Activated T-cell treated with anti-CD3 and anti-CD28 coated beads, Interleukin-2, amount 50 U/mL, for 4 hours (primary cell): ENCODE results near the gene BLMH. TPM values are rescaled to one million over a fixed set of nuclear protein-coding genes. Genes with fewer than 3 reads are reported as not detected.

ENCODE experiments used
- ATAC-seq, 2 donors: fragments of 200-7000 bp; cut with Tn5 transposase; one replicate each; pipeline ENCODE4 v1.10.0; 2021
- DNase-seq: peaks from one replicate; pipeline ENCODE4 v3.0.0-alpha.2; 2020
- H3K27me3 Mint-ChIP-seq: one replicate; pipeline ENCODE4 v1.8.0; 2021; ENCODE audit warnings: low read depth, mixed read lengths
- H3K36me3 Mint-ChIP-seq: one replicate; pipeline ENCODE4 v1.8.0; 2022; ENCODE audit warnings: mixed read lengths; ENCODE audit not compliant: insufficient read depth
- H3K4me1 Mint-ChIP-seq: one replicate; pipeline ENCODE4 v1.8.0; 2021; ENCODE audit warnings: low read depth, mixed read lengths
- H3K4me3 Mint-ChIP-seq: one replicate; pipeline ENCODE4 v1.8.0; 2021; ENCODE audit warnings: mild to moderate bottlenecking, moderate library complexity, mixed read lengths
- H3K9me3 Mint-ChIP-seq: one replicate; pipeline ENCODE4 v1.8.0; 2021; ENCODE audit warnings: mixed read lengths
- total RNA-seq, 3 donors: library from RNA; stranded (reverse); gene quantifications; one replicate each; pipeline ENCODE4 v1.2.1, GENCODE V29; 2021

BLMH gene
- 10 to 100 TPM; 67.5 to 81.8 (median 74.8) TPM for total RNA-seq

DNA sequence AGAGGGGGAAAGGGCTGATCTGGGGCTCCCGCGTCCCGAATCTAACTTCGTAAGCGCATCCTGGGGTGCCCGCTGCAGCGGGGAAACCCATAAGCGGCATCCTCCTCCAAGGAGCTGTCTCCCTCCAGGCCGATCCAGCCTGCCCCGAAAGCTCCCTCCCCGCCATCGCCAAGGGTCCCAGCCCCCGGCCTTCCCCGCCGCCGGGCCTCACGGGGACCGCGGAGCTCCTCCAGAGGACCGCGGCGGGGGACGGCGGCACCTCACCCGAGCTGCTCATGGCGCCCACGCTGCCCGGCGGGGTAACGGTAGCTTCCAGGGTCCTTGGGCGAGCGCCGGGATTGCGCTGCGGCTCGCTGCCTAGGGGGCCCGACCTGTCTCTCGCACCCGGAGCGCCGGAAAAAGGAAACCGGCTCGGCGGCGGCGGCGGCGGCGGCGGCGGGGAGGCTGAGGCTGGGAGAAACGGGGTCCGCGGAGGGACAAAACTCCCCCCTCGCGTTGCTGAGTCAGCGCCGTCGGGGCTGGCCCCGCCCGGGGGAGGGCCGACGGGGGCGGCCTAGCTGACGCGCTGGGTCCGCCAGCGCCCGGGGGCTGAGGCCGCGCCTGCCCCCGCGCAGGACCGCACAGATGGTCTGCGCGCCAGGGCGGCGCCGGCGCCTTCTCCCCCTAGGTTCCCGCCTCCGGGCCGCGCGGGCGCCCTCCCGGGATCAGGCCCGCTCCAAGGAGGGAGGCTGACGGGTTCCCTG lies at the start of gene BLMH:
BLMH (minus strand) TSS at position 402 of the 743 bp plus-strand sequence; CDS start at position 277, 125 bp downstream.
- ATAC-seq (peak; percentile 78 to 81), DNase-seq (peak; percentile 84)
- no peaks in the 10 kb centered on the region for H3K27me3 Mint-ChIP-seq
- peaks cover 16% of the 10 kb centered on the region for H3K4me1 Mint-ChIP-seq
- H3K4me3 Mint-ChIP-seq, result peak within 1 kb of the TSS; percentile 95
- H3K36me3 Mint-ChIP-seq, result peaks cover 13% of the 10 kb centered on the region
- no peaks in the 10 kb centered on the region for H3K9me3 Mint-ChIP-seq

GRCh38 chr17:30340801-30341356 lies 49.1 kb upstream of the BLMH start:
- no peaks in the 10 kb centered on the region for H3K36me3 Mint-ChIP-seq
- H3K9me3 Mint-ChIP-seq, result no peaks in the 10 kb centered on the region
- no peak overlapping the region for H3K4me3 Mint-ChIP-seq
- H3K27me3 Mint-ChIP-seq, result no peaks in the 10 kb centered on the region
- ATAC-seq, result no peak
- H3K4me1 Mint-ChIP-seq, result peaks cover 18% of the 10 kb centered on the region
- no peak for DNase-seq

DNA sequence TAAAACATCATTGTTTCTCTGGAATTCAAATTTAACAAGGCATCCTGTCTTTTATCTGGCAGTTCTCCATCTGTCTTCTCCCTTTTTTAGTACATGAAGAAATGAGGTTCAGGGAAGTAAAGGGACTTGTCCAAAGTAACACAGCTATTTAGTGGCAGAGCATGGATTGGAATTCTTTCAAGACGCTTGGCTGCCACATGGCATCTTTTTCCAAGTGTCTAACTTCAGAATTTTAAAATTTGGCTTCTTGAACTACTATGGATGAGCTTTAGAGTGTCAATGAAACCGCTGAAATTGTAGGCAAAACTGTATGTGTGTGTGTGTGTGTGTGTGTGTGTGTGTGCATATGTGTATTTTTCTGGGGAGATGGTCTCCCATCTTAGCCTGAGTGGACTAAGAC lies 47.3 kb upstream of the BLMH start:
- Mint-ChIP-seq H3K9me3 (no peaks in the 10 kb centered on the region), H3K4me1 (peaks cover 16% of the 10 kb centered on the region)

GRCh38 chr17:30337393-30337999 lies 45.8 kb upstream of the BLMH start:
- H3K4me1 Mint-ChIP-seq, result peaks cover 30% of the 10 kb centered on the region
- DNase-seq (no peak), ATAC-seq (no peak)
- no peak overlapping the region for H3K4me3 Mint-ChIP-seq
- H3K9me3 Mint-ChIP-seq, result no peaks in the 10 kb centered on the region
- H3K27me3 Mint-ChIP-seq, result no peaks in the 10 kb centered on the region
- no peaks in the 10 kb centered on the region for H3K36me3 Mint-ChIP-seq

More for the DNA sequence above, 47.3 kb upstream of the BLMH start:
- ATAC-seq, result no peak
- Mint-ChIP-seq H3K4me3 (no peak overlapping the region), H3K27me3 (no peaks in the 10 kb centered on the region), H3K36me3 (no peaks in the 10 kb centered on the region)
- DNase-seq, result no peak

DNA sequence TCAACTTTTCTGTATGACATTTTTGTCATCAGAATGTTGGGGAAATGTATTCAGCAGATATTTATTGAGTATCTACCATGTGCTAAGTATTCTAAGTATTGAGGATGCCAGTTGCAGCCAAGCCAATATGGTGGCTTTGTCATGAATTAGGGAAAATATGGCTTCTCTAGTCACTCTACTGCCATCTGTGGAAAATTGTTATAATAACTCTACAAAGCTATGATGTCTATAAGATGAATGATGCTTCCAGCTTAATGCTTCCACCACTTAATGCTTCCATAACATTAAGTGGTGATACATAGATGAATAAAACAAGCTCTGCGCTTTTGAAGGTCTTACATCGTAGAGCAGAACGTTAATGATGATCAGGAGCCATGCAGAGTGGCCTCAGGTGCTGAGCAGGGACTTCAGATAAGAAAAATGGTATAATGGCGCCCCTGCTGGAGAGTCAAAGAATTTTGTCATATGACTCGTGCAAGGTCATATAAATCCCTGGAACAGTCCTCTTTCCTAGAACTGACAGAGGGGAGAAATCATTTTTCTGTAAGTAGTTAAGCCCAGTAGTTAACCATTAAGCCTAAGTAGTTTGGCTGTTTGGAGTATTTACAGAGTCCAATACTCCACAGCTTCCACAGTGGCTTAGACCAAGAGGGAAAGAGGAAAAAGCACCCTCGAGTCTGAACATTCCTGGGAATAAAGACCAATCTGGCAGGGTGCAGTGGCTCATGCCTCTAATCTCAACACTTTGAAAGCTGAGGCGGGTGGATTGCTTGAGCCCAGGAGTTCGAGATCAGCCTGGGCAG lies 44.8 kb upstream of the BLMH start:
- Mint-ChIP-seq H3K9me3 (no peaks in the 10 kb centered on the region), H3K4me3 (no peak overlapping the region), H3K36me3 (no peaks in the 10 kb centered on the region), H3K27me3 (no peaks in the 10 kb centered on the region), H3K4me1 (peaks cover 37% of the 10 kb centered on the region)
- ATAC-seq (peak in 1 of 2 donors; percentile 12), DNase-seq (peak; percentile 57)

- no peak for DNase-seq
- Mint-ChIP-seq H3K9me3 (no peaks in the 10 kb centered on the region), H3K27me3 (no peaks in the 10 kb centered on the region), H3K36me3 (no peaks in the 10 kb centered on the region), H3K4me3 (no peak overlapping the region), H3K4me1 (peaks cover 43% of the 10 kb centered on the region)
- ATAC-seq, result no peak
Measured at GRCh38 chr17:30334421-30334820, 42.7 kb upstream of the BLMH start.

GRCh38 chr17:30333503-30334360 lies 42.0 kb upstream of the BLMH start, which contains the start of gene TMIGD1:
TSS of gene TMIGD1 (minus strand) at chr17:30334057. CDS start at chr17:30332133, 1,924 bp downstream.
- no peaks in the 10 kb centered on the region for H3K36me3 Mint-ChIP-seq
- peaks cover 48% of the 10 kb centered on the region for H3K4me1 Mint-ChIP-seq
- ATAC-seq (no peak), DNase-seq (no peak)
- no peaks in the 10 kb centered on the region for H3K9me3 Mint-ChIP-seq
- peak within 1 kb of the TSS; percentile 42 for H3K4me3 Mint-ChIP-seq
- no peaks in the 10 kb centered on the region for H3K27me3 Mint-ChIP-seq

GRCh38 chr17:30332057-30332542 lies 40.4 kb upstream of the BLMH start:
- Mint-ChIP-seq H3K4me3 (peak overlapping the region; percentile 19), H3K36me3 (no peaks in the 10 kb centered on the region), H3K4me1 (peaks cover 49% of the 10 kb centered on the region), H3K9me3 (no peaks in the 10 kb centered on the region), H3K27me3 (no peaks in the 10 kb centered on the region)
- ATAC-seq, result peak; percentile 88 to 95
- peak; percentile 44 for DNase-seq

- no peak for ATAC-seq
- H3K36me3 Mint-ChIP-seq, result no peaks in the 10 kb centered on the region
- no peaks in the 10 kb centered on the region for H3K27me3 Mint-ChIP-seq
- no peak overlapping the region for H3K4me3 Mint-ChIP-seq
- no peaks in the 10 kb centered on the region for H3K9me3 Mint-ChIP-seq
- peaks cover 65% of the 10 kb centered on the region for H3K4me1 Mint-ChIP-seq
- no peak for DNase-seq
Measured at GRCh38 chr17:30326809-30327208, 35.1 kb upstream of the BLMH start.

GRCh38 chr17:30324723-30325122 lies 33.0 kb upstream of the BLMH start:
- ATAC-seq, result no peak
- Mint-ChIP-seq H3K4me1 (peaks cover 53% of the 10 kb centered on the region), H3K36me3 (no peaks in the 10 kb centered on the region), H3K4me3 (no peak overlapping the region), H3K27me3 (no peaks in the 10 kb centered on the region), H3K9me3 (no peaks in the 10 kb centered on the region)
- no peak for DNase-seq

GRCh38 chr17:30323895-30324319 lies 32.2 kb upstream of the BLMH start:
- no peaks in the 10 kb centered on the region for H3K27me3 Mint-ChIP-seq
- H3K4me1 Mint-ChIP-seq, result peaks cover 48% of the 10 kb centered on the region
- ATAC-seq, result peak; percentile 99
- H3K4me3 Mint-ChIP-seq, result peak overlapping the region; percentile 8
- H3K9me3 Mint-ChIP-seq, result no peaks in the 10 kb centered on the region
- no peaks in the 10 kb centered on the region for H3K36me3 Mint-ChIP-seq
- DNase-seq, result peak; percentile 22

DNA sequence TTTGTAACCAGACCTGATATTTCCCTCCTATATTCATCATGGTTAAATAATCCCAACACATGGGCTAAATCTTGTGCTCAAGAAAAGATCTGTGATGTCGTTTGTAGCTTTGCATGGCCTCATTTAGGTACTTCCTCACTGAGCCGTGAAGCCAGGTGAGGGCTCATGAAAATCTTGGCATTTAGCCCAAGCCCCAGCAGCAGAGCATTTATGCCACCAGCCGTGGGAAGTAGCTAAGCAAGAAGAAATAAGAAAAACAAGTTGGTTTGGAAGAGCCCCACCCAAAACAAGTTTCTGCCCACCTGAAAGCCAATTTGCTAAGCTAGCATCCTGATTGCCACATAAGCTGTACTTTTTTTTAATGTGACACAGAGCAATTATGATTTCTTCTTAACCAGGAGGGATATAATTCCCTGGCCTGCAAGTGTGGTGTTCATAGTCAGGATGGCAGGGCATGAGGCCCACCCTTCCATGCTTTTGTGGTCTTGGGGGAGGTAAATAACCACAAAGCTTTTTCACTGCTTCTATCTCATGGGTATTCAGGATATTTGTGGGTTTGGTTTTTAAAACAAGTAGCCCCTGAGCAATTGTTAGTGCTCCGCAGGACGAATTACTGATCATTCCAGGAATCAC lies 31.6 kb upstream of the BLMH start:
- peak; percentile 19 for DNase-seq
- no peaks in the 10 kb centered on the region for H3K27me3 Mint-ChIP-seq

GRCh38 chr17:30321314-30321713 lies 29.6 kb upstream of the BLMH start:
- no peaks in the 10 kb centered on the region for H3K36me3 Mint-ChIP-seq
- H3K4me1 Mint-ChIP-seq, result peaks cover 44% of the 10 kb centered on the region
- H3K9me3 Mint-ChIP-seq, result no peaks in the 10 kb centered on the region
- no peak for DNase-seq
- no peak overlapping the region for H3K4me3 Mint-ChIP-seq
- no peaks in the 10 kb centered on the region for H3K27me3 Mint-ChIP-seq
- ATAC-seq, result no peak

More for the DNA sequence above, 31.6 kb upstream of the BLMH start:
- ATAC-seq, result peak; percentile 5 to 6
- Mint-ChIP-seq H3K36me3 (no peaks in the 10 kb centered on the region), H3K4me3 (peak overlapping the region; percentile 8), H3K9me3 (no peaks in the 10 kb centered on the region), H3K4me1 (peaks cover 48% of the 10 kb centered on the region)
